Activated CD8-positive, alpha-beta memory T cell treated with anti-CD3 and anti-CD28 coated beads, Interleukin-2, amount 50 U/mL, for 1 hour (primary cell): ENCODE measurements around the gene RTN4RL1.

Experiments used
- DNase-seq: peaks from one replicate; pipeline ENCODE4 v3.0.0-alpha.2; 2020; ENCODE audit errors: extremely low read depth

Gene RTN4RL1, protein sequence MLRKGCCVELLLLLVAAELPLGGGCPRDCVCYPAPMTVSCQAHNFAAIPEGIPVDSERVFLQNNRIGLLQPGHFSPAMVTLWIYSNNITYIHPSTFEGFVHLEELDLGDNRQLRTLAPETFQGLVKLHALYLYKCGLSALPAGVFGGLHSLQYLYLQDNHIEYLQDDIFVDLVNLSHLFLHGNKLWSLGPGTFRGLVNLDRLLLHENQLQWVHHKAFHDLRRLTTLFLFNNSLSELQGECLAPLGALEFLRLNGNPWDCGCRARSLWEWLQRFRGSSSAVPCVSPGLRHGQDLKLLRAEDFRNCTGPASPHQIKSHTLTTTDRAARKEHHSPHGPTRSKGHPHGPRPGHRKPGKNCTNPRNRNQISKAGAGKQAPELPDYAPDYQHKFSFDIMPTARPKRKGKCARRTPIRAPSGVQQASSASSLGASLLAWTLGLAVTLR

DNA sequence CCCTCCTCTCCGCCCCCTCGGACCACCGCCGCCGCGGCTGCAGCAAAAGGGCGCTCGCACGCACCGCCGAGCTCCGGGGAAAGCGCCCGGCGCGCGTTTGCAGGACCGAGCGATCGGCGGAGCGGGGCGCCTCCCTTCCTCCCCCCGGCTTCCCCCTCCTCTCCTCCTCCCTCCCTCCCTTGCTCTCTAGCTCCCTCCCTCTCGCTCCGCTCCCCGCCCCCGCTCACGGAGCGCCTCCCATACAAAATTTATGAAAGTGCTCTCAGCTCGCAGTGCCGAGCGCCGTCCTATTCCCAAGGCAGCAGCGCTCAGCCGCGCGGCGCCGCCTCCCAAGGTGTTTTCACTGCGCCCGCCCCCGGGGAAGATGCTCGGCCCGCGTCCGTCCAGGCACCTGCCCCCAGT lies at the start of gene RTN4RL1:
TSS of gene RTN4RL1 (minus strand) at position 115 of the 402 bp plus-strand sequence. CDS start 469 bp downstream, outside the sequence.
- DNase-seq = peak; percentile 23

DNA sequence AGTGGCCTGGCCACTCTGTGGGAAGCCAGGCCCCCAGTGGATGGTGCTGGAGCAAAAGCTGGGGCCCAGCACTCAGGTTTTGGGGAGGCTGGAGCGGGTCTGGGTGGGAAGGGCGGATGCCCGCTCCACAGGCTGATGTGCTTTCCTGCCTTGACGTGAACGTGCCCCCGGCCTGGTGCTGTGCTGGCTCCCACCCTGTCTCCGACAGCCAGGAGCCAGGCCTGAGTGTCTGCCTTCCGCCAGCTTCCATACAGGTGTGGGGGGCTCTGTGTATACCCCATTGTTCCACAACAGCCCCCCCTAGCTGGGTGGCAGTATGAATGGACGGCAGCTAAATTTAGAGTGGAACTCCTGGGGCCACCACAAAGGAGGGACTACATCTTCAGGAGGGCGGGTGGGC lies 49.8 kb upstream of the RTN4RL1 start:
- DNase-seq = no peak

DNA sequence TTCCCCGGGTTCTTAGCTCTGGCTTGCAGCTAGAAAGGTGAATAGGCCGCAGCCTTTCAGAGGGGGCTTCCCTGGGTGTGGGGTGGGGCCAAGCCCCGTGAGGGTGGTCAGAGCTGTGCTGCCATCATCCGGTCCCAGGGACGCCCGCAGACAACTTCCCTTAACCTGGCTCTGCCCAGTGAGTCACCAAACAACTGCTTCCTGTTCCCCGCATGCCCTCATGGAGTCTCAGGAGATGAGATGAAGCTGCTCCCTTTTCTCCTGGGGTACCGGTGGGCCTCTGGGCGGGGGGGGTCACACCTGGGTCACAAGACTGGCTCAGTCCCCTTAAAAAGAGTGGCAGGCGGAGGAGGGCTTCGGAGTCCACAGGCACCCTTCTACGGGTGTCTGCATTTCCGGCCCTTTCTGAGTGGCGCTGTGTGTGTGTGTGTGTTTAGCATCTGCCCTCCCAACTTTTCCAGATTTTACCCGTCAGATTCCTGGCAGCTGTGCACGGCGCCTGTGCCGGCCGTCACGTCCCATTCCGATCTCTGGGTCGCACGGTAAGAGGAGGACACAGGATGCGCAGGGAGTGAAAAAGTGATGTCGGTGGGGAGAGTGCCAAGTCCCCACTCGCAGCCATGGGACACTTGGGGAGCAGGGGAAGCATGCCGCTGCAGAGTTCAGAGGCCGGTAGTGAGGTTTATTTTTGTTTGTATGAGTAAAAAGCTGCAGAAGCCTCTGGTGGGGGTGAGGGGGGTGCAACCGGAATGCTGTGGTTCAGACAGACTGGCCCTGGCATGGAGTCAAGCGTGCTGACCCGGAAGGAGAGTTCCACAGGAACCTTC lies 46.5 kb upstream of the RTN4RL1 start:
- DNase-seq = no peak

DNA sequence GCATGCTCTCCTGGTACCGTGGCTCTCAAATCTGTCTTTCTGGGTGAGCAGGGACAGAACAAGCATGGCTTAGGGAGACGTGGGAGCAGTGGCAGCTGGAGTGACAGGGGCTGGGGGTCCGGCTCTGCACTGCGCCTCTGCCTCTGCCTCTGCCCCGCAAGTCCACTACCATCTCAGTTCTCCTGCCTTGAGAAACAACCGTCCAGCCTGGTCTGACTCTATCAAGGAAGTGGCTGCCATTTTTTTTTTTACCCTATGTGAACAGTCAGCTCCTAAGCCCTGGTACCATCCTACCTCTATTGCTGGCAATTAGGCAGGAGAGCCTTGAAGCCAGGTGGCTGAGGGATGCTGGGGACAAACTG lies 45.9 kb upstream of the RTN4RL1 start:
- DNase-seq = no peak

DNA sequence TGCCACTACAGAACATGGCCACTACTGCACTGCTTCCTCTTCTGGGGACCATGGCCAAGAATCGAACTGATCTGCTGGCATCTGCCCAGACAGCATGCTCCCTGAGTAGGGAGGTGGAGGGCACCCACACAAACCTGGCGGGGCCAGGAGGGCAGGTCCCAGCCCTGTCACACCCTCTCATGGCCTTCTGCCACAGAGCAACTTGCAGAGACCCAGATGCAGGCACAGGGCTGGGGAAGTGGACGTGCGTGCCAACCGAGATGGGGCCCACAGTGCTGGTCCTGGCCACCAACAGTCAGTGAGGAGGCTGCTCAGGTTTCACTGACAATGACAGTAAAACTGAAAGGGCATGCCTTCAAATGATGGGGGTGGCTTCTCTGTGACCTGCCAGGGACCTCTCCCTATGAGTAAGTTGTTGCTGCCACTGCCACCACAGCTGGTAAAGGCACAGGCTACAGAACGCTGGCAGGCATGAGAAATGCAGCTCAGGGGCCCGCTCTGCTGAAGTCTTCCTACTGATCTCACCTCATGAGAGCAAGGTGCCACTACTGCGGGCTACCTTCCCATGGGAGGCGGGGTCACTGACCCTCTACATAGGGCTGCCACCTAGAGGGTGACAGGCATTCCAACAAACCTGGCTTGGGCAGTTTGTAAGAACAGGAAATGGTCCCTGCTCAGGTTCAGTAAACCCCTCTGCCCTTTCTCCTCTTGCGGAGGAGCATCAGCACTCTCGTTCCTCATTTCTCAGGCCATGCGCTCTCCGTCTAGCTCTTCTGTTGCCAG lies 45.3 kb upstream of the RTN4RL1 start:
- no peak for DNase-seq

GRCh38 chr17:2068519-2069051 lies 43.5 kb upstream of the RTN4RL1 start:
- no peak for DNase-seq

GRCh38 chr17:2068031-2068518 lies 42.9 kb upstream of the RTN4RL1 start:
- DNase-seq = no peak

- no peak for DNase-seq
These were observed 42.5 kb upstream of the RTN4RL1 start for GRCh38 chr17:2067608-2068024.

DNA sequence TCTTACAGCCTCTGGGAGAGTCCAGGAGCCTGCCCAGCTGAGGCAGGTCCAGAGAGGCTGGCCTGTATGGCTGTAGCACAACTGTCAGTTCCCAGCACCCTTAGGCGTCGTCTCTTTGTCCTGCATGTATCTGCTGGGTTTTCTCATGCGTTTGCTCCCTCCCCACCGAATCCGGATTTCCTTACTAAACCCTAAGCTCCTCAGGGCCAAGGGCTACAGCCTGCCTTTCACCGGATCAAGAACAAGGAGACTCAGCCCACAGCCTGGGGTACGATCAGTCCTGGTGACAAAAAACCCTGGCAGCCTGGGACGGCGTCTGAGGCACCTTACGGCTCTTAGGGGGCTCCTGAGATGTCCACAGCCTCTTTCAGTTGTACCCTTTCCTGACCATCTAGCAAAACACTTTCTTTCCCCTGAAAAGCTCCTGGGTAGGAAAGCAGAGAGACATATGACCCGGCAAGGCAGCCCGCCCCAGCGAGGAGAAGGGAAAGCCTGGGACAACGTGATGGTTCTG lies 42.0 kb upstream of the RTN4RL1 start:
- no peak for DNase-seq

GRCh38 chr17:2065949-2066400 lies 40.8 kb upstream of the RTN4RL1 start:
- DNase-seq = no peak

DNA sequence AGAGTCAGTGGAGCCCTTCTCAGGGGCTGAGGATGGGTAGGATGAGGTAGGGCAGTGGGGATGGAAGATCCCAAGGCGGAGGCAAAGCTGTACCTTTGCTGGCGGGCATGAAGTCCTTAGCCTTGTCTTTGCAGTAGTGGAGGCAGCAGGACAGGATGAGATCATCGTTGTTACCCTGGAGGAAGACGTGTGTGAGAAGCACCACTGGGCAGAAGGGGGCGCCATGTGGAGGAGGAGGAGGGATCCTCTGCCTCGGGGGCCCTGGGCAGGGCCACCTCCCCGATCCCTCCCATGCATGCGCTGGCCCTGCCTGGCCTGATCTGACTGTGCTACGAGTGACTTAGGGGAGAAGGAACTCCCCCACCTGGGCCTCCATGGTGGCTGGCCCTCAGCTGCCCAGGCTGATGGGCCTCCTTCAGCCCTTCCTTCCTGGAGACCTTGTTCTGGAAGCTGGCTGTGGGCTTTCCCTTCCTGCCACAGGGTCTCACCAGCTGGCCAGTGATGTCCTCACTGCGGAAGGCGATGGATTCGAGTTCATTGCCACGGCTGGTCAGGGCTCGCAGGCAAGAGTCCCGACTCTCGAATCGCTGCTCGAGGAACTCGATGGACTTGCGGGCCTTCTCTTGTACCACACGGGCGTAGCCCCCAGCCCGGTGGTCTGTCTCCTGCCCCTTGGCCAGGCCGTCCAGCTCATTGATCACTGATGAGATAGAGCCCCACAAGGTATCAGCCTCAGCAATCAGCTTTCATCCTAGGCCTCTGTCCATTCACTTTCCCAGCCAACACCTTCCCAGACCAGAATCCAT lies 40.0 kb upstream of the RTN4RL1 start:
- no peak for DNase-seq

- no peak for DNase-seq
These were observed 39.4 kb upstream of the RTN4RL1 start for GRCh38 chr17:2064520-2064971.

DNA sequence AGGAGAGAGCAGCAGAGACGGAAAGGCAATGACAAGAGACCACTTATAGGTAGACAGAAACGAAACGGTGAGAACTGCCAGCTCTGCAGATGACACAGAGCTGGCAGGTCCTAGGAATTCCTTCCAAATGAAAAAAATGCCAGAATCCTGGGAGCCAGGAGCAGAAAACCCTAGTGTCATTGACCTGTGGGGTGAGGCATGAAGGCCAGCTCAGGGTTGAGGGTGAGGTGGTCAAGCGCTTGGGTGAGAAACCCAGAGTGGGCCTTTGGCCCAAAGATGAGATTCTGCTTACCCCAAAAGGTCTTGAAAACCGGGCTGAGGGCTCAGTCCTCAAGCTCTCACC lies 39.0 kb upstream of the RTN4RL1 start:
- DNase-seq = no peak

DNA sequence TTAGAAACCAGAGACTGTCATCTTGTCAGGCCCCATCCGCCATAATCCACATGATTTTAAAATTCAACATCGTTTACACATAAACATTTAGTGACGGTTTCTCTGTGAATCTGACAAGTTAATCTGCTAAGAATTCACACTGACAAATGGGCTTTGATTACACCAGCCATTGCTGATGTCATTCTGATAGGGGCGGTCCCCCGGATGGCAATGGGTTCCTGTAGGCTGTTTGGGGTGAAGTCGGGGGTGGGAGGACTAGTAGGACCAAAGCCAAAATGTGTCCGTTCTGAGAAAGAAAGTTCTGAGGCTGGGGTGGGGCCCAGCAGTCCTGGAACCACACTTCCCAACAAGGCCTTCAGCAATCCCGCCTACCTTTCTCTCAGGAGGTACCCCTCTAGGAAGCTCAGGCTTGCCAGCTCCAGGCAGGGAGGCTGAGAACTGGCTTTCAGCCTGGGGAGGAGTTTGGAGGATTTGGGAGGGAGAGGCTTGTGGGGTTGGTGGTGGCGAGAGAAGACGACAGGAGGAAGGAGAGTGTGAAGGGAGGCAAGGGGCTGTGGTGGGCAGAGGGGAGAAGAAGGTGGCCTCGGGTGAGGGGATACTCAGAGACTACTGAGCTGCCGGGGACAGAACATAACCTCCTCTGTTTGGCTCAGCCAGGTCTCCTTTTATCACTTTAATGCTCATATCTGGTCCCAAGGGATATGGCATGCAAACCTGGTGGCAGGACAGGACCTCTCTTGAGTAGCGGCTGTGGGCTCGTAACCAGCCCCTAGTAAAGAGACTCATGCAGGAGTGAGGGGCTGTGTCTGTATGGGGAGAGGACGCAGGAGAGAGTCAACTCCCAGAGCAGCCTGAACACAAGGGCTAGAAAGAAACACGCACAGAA lies 38.4 kb upstream of the RTN4RL1 start:
- DNase-seq = no peak

DNA sequence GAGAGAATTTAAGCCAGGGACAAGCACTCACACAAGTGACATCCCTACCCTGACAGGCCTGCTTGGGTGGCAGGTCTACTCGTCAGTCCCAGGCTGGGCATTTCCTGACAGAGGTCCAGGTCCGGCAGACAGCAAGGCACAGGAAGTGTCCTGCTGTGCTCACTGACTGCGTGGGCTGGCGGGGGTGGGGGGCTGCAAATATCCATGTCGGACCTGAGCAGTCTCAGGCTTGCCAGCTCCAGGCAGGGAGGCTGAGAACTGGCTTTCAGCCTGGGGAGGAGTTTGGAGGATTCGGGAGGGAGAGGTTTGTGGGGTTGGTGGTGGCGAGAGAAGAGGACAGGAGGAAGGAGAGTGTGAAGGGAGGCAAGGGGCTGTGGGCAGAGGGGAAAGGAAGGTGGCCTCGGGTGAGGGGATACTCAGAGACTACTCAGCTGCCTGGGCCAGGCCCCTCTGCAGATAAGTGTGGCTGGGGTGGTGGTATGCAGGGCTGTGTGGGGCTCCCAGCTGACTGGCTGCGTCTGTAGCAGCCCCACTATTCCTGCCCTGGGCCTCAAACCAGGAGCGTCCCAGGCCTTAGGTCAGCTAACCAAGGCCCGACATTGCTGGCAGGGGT lies 37.5 kb upstream of the RTN4RL1 start:
- no peak for DNase-seq

- DNase-seq = no peak
These were observed 36.4 kb upstream of the RTN4RL1 start for GRCh38 chr17:2061441-2061958.

GRCh38 chr17:2060681-2061440 lies 35.7 kb upstream of the RTN4RL1 start:
- no peak for DNase-seq

DNA sequence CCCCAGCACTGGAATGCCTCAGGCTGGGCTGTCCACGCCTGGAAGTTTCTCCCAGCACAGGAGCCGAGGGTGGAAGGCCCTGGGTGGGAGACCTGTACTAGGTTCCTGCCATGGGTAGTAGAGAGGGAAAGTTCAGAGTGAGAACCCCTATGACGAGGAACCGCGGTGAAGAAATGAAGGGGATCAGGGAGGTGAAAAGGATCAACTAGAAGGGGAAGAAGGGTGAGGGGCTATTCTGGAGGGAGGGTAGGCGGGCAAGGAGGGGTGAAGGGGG lies 35.2 kb upstream of the RTN4RL1 start:
- no peak for DNase-seq
